ENCODE data around the gene TBX4. TPM values are rescaled to one million over a fixed set of nuclear protein-coding genes. Genes with fewer than 3 reads are reported as not detected.

Gene TBX4
- total and polyA plus RNA-seq, 9 of the 15 experiments (the other 6 are each of a cell fraction or from before 2014, with no cell fraction given), result not detected

DNA sequence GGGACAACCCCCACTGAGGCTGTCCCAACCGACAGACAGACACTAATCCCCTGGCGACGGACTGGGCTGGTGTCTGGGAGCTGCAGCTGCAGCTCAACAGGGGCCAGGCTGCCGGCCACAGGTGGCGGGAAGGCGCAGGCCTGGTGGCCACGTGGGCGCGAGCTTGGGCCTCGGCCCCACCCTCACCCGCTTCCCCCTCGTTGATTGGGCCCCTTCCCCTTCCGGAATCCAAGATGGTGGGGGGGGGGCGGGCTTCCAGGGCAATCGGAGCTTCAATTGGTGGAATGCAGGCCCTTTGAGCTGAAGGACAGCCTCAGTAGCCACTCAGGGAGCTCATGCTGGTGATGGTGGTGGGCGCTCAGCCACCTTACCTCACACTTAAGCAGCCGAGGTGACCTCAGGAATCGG is 8.7 kb upstream of the TBX4 start (continued):
- TF ChIP-seq, protein P1, sequence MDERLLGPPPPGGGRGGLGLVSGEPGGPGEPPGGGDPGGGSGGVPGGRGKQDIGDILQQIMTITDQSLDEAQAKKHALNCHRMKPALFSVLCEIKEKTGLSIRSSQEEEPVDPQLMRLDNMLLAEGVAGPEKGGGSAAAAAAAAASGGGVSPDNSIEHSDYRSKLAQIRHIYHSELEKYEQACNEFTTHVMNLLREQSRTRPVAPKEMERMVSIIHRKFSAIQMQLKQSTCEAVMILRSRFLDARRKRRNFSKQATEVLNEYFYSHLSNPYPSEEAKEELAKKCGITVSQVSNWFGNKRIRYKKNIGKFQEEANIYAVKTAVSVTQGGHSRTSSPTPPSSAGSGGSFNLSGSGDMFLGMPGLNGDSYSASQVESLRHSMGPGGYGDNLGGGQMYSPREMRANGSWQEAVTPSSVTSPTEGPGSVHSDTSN (CRISPR knock-in tag; IDR thresholded peaks at IDR 0.05; ENCODE audit: low read depth), result peak; percentile 46; the same call in 1 of the 2 replicates
- TF ChIP-seq, protein P1 (tag; conservative IDR thresholded peaks at IDR 0.05; ENCODE audit: low read depth), result peak; percentile 59; the same call in 1 of the 2 replicates
- TF ChIP-seq, protein P2, sequence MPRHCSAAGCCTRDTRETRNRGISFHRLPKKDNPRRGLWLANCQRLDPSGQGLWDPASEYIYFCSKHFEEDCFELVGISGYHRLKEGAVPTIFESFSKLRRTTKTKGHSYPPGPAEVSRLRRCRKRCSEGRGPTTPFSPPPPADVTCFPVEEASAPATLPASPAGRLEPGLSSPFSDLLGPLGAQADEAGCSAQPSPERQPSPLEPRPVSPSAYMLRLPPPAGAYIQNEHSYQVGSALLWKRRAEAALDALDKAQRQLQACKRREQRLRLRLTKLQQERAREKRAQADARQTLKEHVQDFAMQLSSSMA (CRISPR knock-in tag; IDR thresholded peaks at IDR 0.05), result no peak
- TF ChIP-seq POLR3A (IDR thresholded peaks at IDR 0.05; ENCODE audit: borderline replicate concordance, extremely low read depth, insufficient read depth, insufficient read length) (no peak), OTX1 (CRISPR knock-in tag; IDR thresholded peaks at IDR 0.05) (no peak), ZNF699 (CRISPR knock-in tag; IDR thresholded peaks at IDR 0.05; ENCODE audit: insufficient replicate concordance) (no peak), ZNF24 (IDR thresholded peaks at IDR 0.05) (no peak), NCOA4 (IDR thresholded peaks at IDR 0.05; ENCODE audit: partially characterized antibody) (no peak), KHSRP (IDR thresholded peaks at IDR 0.05) (no peak), ZFX (CRISPR knock-in tag; IDR thresholded peaks at IDR 0.05) (peak; percentile 40; the same call in 1 of the 2 replicates), CREBBP (IDR thresholded peaks at IDR 0.05; ENCODE audit: low read depth, low read length) (no peak), NCOA6 (IDR thresholded peaks at IDR 0.05) (no peak)
- TF ChIP-seq, protein P3, sequence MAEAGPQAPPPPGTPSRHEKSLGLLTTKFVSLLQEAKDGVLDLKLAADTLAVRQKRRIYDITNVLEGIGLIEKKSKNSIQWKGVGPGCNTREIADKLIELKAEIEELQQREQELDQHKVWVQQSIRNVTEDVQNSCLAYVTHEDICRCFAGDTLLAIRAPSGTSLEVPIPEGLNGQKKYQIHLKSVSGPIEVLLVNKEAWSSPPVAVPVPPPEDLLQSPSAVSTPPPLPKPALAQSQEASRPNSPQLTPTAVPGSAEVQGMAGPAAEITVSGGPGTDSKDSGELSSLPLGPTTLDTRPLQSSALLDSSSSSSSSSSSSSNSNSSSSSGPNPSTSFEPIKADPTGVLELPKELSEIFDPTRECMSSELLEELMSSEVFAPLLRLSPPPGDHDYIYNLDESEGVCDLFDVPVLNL (CRISPR knock-in tag; IDR thresholded peaks at IDR 0.05; ENCODE audit: low read depth), result no peak
- TF ChIP-seq, protein P4, sequence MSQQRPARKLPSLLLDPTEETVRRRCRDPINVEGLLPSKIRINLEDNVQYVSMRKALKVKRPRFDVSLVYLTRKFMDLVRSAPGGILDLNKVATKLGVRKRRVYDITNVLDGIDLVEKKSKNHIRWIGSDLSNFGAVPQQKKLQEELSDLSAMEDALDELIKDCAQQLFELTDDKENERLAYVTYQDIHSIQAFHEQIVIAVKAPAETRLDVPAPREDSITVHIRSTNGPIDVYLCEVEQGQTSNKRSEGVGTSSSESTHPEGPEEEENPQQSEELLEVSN (IDR thresholded peaks at IDR 0.05; ENCODE audit: borderline replicate concordance in 1 of 2, extremely low read depth in 1 of 2, insufficient read depth in 1 of 2, insufficient read length in 1 of 2, low read depth in 1 of 2, low read length in 1 of 2, poor library complexity in 1 of 2, severe bottlenecking in 1 of 2), result peak; percentile 92 to 97
- TF ChIP-seq, protein P5, sequence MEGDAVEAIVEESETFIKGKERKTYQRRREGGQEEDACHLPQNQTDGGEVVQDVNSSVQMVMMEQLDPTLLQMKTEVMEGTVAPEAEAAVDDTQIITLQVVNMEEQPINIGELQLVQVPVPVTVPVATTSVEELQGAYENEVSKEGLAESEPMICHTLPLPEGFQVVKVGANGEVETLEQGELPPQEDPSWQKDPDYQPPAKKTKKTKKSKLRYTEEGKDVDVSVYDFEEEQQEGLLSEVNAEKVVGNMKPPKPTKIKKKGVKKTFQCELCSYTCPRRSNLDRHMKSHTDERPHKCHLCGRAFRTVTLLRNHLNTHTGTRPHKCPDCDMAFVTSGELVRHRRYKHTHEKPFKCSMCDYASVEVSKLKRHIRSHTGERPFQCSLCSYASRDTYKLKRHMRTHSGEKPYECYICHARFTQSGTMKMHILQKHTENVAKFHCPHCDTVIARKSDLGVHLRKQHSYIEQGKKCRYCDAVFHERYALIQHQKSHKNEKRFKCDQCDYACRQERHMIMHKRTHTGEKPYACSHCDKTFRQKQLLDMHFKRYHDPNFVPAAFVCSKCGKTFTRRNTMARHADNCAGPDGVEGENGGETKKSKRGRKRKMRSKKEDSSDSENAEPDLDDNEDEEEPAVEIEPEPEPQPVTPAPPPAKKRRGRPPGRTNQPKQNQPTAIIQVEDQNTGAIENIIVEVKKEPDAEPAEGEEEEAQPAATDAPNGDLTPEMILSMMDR (IDR thresholded peaks at IDR 0.05 in 2 of 3, conservative IDR thresholded peaks at IDR 0.05 in 1 of 3; ENCODE audit: insufficient read depth in 2 of 3, low read depth in 1 of 3, low read length in 3 of 3), result no peak
- TF ChIP-seq, protein P6, sequence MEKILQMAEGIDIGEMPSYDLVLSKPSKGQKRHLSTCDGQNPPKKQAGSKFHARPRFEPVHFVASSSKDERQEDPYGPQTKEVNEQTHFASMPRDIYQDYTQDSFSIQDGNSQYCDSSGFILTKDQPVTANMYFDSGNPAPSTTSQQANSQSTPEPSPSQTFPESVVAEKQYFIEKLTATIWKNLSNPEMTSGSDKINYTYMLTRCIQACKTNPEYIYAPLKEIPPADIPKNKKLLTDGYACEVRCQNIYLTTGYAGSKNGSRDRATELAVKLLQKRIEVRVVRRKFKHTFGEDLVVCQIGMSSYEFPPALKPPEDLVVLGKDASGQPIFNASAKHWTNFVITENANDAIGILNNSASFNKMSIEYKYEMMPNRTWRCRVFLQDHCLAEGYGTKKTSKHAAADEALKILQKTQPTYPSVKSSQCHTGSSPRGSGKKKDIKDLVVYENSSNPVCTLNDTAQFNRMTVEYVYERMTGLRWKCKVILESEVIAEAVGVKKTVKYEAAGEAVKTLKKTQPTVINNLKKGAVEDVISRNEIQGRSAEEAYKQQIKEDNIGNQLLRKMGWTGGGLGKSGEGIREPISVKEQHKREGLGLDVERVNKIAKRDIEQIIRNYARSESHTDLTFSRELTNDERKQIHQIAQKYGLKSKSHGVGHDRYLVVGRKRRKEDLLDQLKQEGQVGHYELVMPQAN (IDR thresholded peaks at IDR 0.05; ENCODE audit: borderline replicate concordance), result no peak
- TF ChIP-seq, protein P7, sequence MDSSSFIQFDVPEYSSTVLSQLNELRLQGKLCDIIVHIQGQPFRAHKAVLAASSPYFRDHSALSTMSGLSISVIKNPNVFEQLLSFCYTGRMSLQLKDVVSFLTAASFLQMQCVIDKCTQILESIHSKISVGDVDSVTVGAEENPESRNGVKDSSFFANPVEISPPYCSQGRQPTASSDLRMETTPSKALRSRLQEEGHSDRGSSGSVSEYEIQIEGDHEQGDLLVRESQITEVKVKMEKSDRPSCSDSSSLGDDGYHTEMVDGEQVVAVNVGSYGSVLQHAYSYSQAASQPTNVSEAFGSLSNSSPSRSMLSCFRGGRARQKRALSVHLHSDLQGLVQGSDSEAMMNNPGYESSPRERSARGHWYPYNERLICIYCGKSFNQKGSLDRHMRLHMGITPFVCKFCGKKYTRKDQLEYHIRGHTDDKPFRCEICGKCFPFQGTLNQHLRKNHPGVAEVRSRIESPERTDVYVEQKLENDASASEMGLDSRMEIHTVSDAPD (CRISPR knock-in tag; IDR thresholded peaks at IDR 0.05), result no peak

Measured in K562 (cell line).